A549 (cell line): ENCODE data around the gene NTRK3.

ENCODE experiments used
- CTCF ChIP-seq: fragments of >200 bp; sonication (Bioruptor Twin); formaldehyde crosslinking; IDR thresholded peaks from 3 replicates; pipeline ENCODE4 v1.5.1; 2016
- EP300 ChIP-seq, 2 experiments: fragments of >200 bp; sonication (Bioruptor Twin); formaldehyde crosslinking; IDR thresholded peaks; 2 replicates in 1 of 2; 3 replicates in 1 of 2; pipeline ENCODE4 v1.6.1; 2016 to 2017
- MAFK ChIP-seq: fragments of 450-650 bp; IDR thresholded peaks from 2 replicates; pipeline ENCODE4 v1.6.1; 2014; ENCODE audit not compliant: partially characterized antibody
- MAX ChIP-seq: IDR thresholded peaks from 2 replicates; pipeline ENCODE4 v1.6.1; 2012
- POLR2A ChIP-seq: IDR thresholded peaks from 2 replicates; pipeline ENCODE4 v1.6.1; 2012; ENCODE audit warnings: mild to moderate bottlenecking, low read length
- ZNF302 ChIP-seq: fragments of 250-450 bp; sonication (Bioruptor Pico); IDR thresholded peaks from 2 replicates; pipeline ENCODE4 v1.9.0; 2021; ENCODE audit warnings: inconsistent platforms, mild to moderate bottlenecking, moderate library complexity
- TF ChIP-seq, protein P1 (sequence below): fragments of >200 bp; sonication (Bioruptor Twin); formaldehyde crosslinking; IDR thresholded peaks from 2 replicates; pipeline ENCODE4 v1.6.1; 2016

- TF ChIP-seq POLR2A, result no peak
- TF ChIP-seq ZNF302 (CRISPR knock-in tag), result no peak
- TF ChIP-seq MAFK, result no peak
- no peak for TF ChIP-seq EP300 (IDR thresholded peaks at IDR 0.05)
- no peak for TF ChIP-seq CTCF
- no peak for TF ChIP-seq MAX
- TF ChIP-seq, protein P1, sequence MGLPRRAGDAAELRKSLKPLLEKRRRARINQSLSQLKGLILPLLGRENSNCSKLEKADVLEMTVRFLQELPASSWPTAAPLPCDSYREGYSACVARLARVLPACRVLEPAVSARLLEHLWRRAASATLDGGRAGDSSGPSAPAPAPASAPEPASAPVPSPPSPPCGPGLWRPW, result no peak
Observed at GRCh38 chr15:87901008-87901407, 355.5 kb downstream of the NTRK3 start.
